Measurements from ENCODE around the gene ZRANB1.

DNA sequence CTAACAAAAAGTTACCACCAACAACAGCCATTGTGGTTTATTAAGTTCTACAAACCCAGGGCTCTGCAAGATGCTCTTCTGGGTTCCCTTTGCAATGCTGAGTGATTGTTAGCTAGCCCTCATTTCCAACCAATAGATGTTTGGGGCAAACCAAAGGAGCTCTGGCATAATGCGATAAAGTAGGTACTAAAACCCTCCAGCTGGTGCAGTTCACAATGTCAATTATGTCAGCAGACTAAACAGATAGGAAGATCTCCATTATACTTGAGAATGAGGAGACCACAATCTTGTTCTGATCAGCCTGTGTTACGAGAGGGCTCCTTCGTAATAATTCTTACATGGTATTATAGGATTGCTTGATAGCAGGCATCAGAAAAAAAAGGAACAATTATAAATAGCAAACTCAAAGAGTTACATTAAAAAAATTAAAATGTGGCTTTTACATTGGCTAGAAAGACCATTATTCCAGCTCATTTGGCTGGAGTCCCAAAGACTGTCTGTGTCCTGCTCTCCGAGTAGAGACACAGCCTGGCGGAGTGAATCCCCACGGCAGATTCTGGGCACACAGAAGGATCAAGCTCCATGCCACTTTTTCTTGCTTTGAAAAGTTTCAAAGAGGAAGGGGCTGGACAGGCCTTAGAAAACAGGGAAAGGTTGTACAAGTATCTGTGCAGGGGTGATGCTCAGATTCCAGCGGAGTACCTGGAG is 93.8 kb downstream of the ZRANB1 start:
- TF ChIP-seq, protein P1, sequence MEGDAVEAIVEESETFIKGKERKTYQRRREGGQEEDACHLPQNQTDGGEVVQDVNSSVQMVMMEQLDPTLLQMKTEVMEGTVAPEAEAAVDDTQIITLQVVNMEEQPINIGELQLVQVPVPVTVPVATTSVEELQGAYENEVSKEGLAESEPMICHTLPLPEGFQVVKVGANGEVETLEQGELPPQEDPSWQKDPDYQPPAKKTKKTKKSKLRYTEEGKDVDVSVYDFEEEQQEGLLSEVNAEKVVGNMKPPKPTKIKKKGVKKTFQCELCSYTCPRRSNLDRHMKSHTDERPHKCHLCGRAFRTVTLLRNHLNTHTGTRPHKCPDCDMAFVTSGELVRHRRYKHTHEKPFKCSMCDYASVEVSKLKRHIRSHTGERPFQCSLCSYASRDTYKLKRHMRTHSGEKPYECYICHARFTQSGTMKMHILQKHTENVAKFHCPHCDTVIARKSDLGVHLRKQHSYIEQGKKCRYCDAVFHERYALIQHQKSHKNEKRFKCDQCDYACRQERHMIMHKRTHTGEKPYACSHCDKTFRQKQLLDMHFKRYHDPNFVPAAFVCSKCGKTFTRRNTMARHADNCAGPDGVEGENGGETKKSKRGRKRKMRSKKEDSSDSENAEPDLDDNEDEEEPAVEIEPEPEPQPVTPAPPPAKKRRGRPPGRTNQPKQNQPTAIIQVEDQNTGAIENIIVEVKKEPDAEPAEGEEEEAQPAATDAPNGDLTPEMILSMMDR (conservative IDR thresholded peaks at IDR 0.05 in 1 of 2, IDR thresholded peaks at IDR 0.05 in 1 of 2; ENCODE audit: low read depth in 1 of 2, low read length in 2 of 2) = no peak
- no peak for TF ChIP-seq EZH2 (IDR thresholded peaks at IDR 0.05; ENCODE audit: low read length, missing control alignments)

All from fibroblast of lung (primary cell).